ENCODE measurements around the gene THRB. TPM values are rescaled to one million over a fixed set of nuclear protein-coding genes. Genes with fewer than 3 reads are reported as not detected.

The THRB gene
- total RNA-seq, 1 donor, result 0.36 TPM

- H3K4me1 ChIP-seq (ENCODE audit: insufficient read depth, low read length), result peaks cover 18% of the 10 kb centered on the region
- H2AFZ ChIP-seq (ENCODE audit: low read length), result no peak overlapping the region
- H3K79me2 ChIP-seq (ENCODE audit: insufficient read depth, low read length), result no peaks in the 10 kb centered on the region
- DNase-seq (ENCODE audit: insufficient read length, low spot score, missing footprints), result no peak
- no peaks in the 10 kb centered on the region for H3K27me3 ChIP-seq (ENCODE audit: insufficient read depth, low read length)
- H3K4me2 ChIP-seq (ENCODE audit: insufficient read depth, low read length), result no peak overlapping the region
- no peak overlapping the region for H3K27ac ChIP-seq (ENCODE audit: low read depth, low read length)
- TF ChIP-seq CTCF (IDR thresholded peaks at IDR 0.05; ENCODE audit: extremely low read depth, low read depth, low read length), result no peak
- no peaks in the 10 kb centered on the region for H4K20me1 ChIP-seq (ENCODE audit: insufficient read depth, low read length)
- no peak overlapping the region for H3K4me3 ChIP-seq (ENCODE audit: insufficient read depth, low read length)
- no peaks in the 10 kb centered on the region for H3K9me3 ChIP-seq (ENCODE audit: low read depth, low read length)
- H3K36me3 ChIP-seq (ENCODE audit: insufficient read depth, low read length), result no peaks in the 10 kb centered on the region
These were observed 254.3 kb downstream of the THRB start for GRCh38 chr3:24240306-24240705.

GRCh38 chr3:24237971-24238706 is 256.5 kb downstream of the THRB start:
- peak; percentile 29 for DNase-seq (ENCODE audit: insufficient read length, low spot score, missing footprints)
- Histone ChIP-seq H3K36me3 (ENCODE audit: insufficient read depth, low read length) (no peaks in the 10 kb centered on the region), H3K4me1 (ENCODE audit: insufficient read depth, low read length) (peaks cover 18% of the 10 kb centered on the region), H2AFZ (ENCODE audit: low read length) (peak overlapping the region; percentile 33), H3K27me3 (ENCODE audit: insufficient read depth, low read length) (no peaks in the 10 kb centered on the region), H3K27ac (ENCODE audit: low read depth, low read length) (peak overlapping the region; percentile 59), H3K79me2 (ENCODE audit: insufficient read depth, low read length) (no peaks in the 10 kb centered on the region), H3K9me3 (ENCODE audit: low read depth, low read length) (no peaks in the 10 kb centered on the region), H3K4me3 (ENCODE audit: insufficient read depth, low read length) (no peak overlapping the region), H3K4me2 (ENCODE audit: insufficient read depth, low read length) (peak overlapping the region; percentile 47), H4K20me1 (ENCODE audit: insufficient read depth, low read length) (no peaks in the 10 kb centered on the region)
- TF ChIP-seq CTCF (IDR thresholded peaks at IDR 0.05; ENCODE audit: extremely low read depth, low read depth, low read length), result peak; percentile 84

GRCh38 chr3:24235121-24235520 is 259.5 kb downstream of the THRB start:
- no peaks in the 10 kb centered on the region for H3K36me3 ChIP-seq (ENCODE audit: insufficient read depth, low read length)
- no peaks in the 10 kb centered on the region for H3K9me3 ChIP-seq (ENCODE audit: low read depth, low read length)
- H4K20me1 ChIP-seq (ENCODE audit: insufficient read depth, low read length), result no peaks in the 10 kb centered on the region
- no peak overlapping the region for H3K4me3 ChIP-seq (ENCODE audit: insufficient read depth, low read length)
- H3K4me1 ChIP-seq (ENCODE audit: insufficient read depth, low read length), result peaks cover 13% of the 10 kb centered on the region
- TF ChIP-seq CTCF (IDR thresholded peaks at IDR 0.05; ENCODE audit: extremely low read depth, low read depth, low read length), result no peak
- no peak overlapping the region for H2AFZ ChIP-seq (ENCODE audit: low read length)
- no peaks in the 10 kb centered on the region for H3K27me3 ChIP-seq (ENCODE audit: insufficient read depth, low read length)
- H3K4me2 ChIP-seq (ENCODE audit: insufficient read depth, low read length), result no peak overlapping the region
- no peak overlapping the region for H3K27ac ChIP-seq (ENCODE audit: low read depth, low read length)
- no peak for DNase-seq (ENCODE audit: insufficient read length, low spot score, missing footprints)
- H3K79me2 ChIP-seq (ENCODE audit: insufficient read depth, low read length), result no peaks in the 10 kb centered on the region

- no peaks in the 10 kb centered on the region for H3K36me3 ChIP-seq (ENCODE audit: insufficient read depth, low read length)
- no peaks in the 10 kb centered on the region for H4K20me1 ChIP-seq (ENCODE audit: insufficient read depth, low read length)
- H3K79me2 ChIP-seq (ENCODE audit: insufficient read depth, low read length), result no peaks in the 10 kb centered on the region
- TF ChIP-seq CTCF (IDR thresholded peaks at IDR 0.05; ENCODE audit: extremely low read depth, low read depth, low read length), result no peak
- no peaks in the 10 kb centered on the region for H3K27me3 ChIP-seq (ENCODE audit: insufficient read depth, low read length)
- H3K4me2 ChIP-seq (ENCODE audit: insufficient read depth, low read length), result no peak overlapping the region
- no peak overlapping the region for H2AFZ ChIP-seq (ENCODE audit: low read length)
- no peaks in the 10 kb centered on the region for H3K9me3 ChIP-seq (ENCODE audit: low read depth, low read length)
- no peak overlapping the region for H3K4me3 ChIP-seq (ENCODE audit: insufficient read depth, low read length)
- H3K4me1 ChIP-seq (ENCODE audit: insufficient read depth, low read length), result peaks cover 5% of the 10 kb centered on the region
- no peak overlapping the region for H3K27ac ChIP-seq (ENCODE audit: low read depth, low read length)
- DNase-seq (ENCODE audit: insufficient read length, low spot score, missing footprints), result no peak
These were observed 261.9 kb downstream of the THRB start for GRCh38 chr3:24232784-24233183.

Measured in osteoblast (primary cell).